MM.1S (cell line): ENCODE results near the gene DCHS2.

ENCODE experiments used
- DNase-seq: peaks from one replicate; pipeline ENCODE4 v3.0.0-alpha.2; 2015
- H2AFZ ChIP-seq: fragments of 300-600 bp; sonication (generic); 2 replicates; pipeline ENCODE4 v1.6.0; 2016; ENCODE audit warnings: antibody characterized with exemption, low read length
- H3F3A ChIP-seq: fragments of 300-600 bp; sonication (generic); 2 replicates; pipeline ENCODE4 v1.6.1; 2016; ENCODE audit warnings: mild to moderate bottlenecking, antibody characterized with exemption, low read length, moderate library complexity, mixed read lengths; ENCODE audit not compliant: insufficient read depth
- H3K27ac ChIP-seq: fragments of 300-600 bp; sonication (generic); 2 replicates; pipeline ENCODE4 v1.5.1; 2016; ENCODE audit warnings: mild to moderate bottlenecking, low read length
- H3K27me3 ChIP-seq: fragments of 300-600 bp; sonication (generic); replicated peaks from 2 replicates; pipeline ENCODE4 v1.6.0; 2016; ENCODE audit warnings: low read length; ENCODE audit not compliant: insufficient read depth
- H3K36me3 ChIP-seq: fragments of 300-600 bp; sonication (generic); replicated peaks from 2 replicates; pipeline ENCODE4 v1.6.1; 2016; ENCODE audit warnings: mild to moderate bottlenecking, low read length, mixed read lengths; ENCODE audit not compliant: insufficient read depth
- H3K4me1 ChIP-seq: fragments of 300-600 bp; sonication (generic); 2 replicates; pipeline ENCODE4 v1.6.1; 2016; ENCODE audit warnings: low read length, mixed read lengths
- H3K4me2 ChIP-seq: fragments of 300-600 bp; sonication (generic); 2 replicates; pipeline ENCODE4 v1.6.0; 2016; ENCODE audit warnings: low read depth, low read length
- H3K4me3 ChIP-seq: fragments of 300-600 bp; sonication (generic); 2 replicates; pipeline ENCODE4 v1.5.1; 2016; ENCODE audit warnings: low read length, mixed read lengths
- H3K79me2 ChIP-seq: fragments of 300-600 bp; sonication (generic); 2 replicates; pipeline ENCODE4 v1.6.1; 2016; ENCODE audit warnings: mixed run types, low read length, mixed read lengths
- H3K9ac ChIP-seq: fragments of 300-600 bp; sonication (generic); 2 replicates; pipeline ENCODE4 v1.6.1; 2016; ENCODE audit warnings: low read length, mixed read lengths
- H3K9me2 ChIP-seq: fragments of 300-600 bp; sonication (generic); replicated peaks from 2 replicates; pipeline ENCODE4 v1.6.1; 2016; ENCODE audit warnings: mild to moderate bottlenecking, low read length, mixed read lengths; ENCODE audit not compliant: insufficient read depth
- H3K9me3 ChIP-seq: fragments of 300-600 bp; sonication (generic); replicated peaks from 2 replicates; pipeline ENCODE4 v1.6.1; 2016; ENCODE audit warnings: mild to moderate bottlenecking, low read length, mixed read lengths; ENCODE audit not compliant: insufficient read depth
- H4K20me1 ChIP-seq: fragments of 300-600 bp; sonication (generic); 2 replicates; pipeline ENCODE4 v1.6.1; 2016; ENCODE audit warnings: mild to moderate bottlenecking, low read length, moderate library complexity, mixed read lengths; ENCODE audit not compliant: insufficient read depth
- EZH2 ChIP-seq: fragments of 300-600 bp; sonication (generic); optimal IDR thresholded peaks from 2 replicates; pipeline ENCODE3; 2017; ENCODE audit warnings: low read depth, mild to moderate bottlenecking, antibody characterized with exemption, low read length, mixed read lengths
- EZH2phosphoT487 ChIP-seq: fragments of 300-600 bp; sonication (generic); IDR thresholded peaks from 2 replicates; pipeline ENCODE4 v1.6.1; 2018; ENCODE audit warnings: antibody characterized with exemption, low read length
- TF ChIP-seq, protein P1 (sequence below): fragments of 300-600 bp; sonication (generic); IDR thresholded peaks from 2 replicates; pipeline ENCODE4 v1.5.1; 2016; ENCODE audit warnings: antibody characterized with exemption, low read length, mixed read lengths

DCHS2 gene

GRCh38 chr4:154276496-154276895 lies 215.1 kb downstream of the DCHS2 start:
- Histone ChIP-seq H3K9me3 (no peaks in the 10 kb centered on the region), H3F3A (no peaks in the 10 kb centered on the region), H3K9me2 (no peaks in the 10 kb centered on the region), H2AFZ (no peak overlapping the region), H3K4me2 (no peak overlapping the region), H3K27me3 (no peaks in the 10 kb centered on the region), H4K20me1 (no peaks in the 10 kb centered on the region), H3K27ac (no peak overlapping the region), H3K4me3 (no peak overlapping the region), H3K9ac (no peak overlapping the region), H3K4me1 (no peaks in the 10 kb centered on the region), H3K79me2 (no peaks in the 10 kb centered on the region), H3K36me3 (no peaks in the 10 kb centered on the region)
- no peak for DNase-seq
- TF ChIP-seq EZH2phosphoT487 (no peak), EZH2 (no peak)
- TF ChIP-seq, protein P1, sequence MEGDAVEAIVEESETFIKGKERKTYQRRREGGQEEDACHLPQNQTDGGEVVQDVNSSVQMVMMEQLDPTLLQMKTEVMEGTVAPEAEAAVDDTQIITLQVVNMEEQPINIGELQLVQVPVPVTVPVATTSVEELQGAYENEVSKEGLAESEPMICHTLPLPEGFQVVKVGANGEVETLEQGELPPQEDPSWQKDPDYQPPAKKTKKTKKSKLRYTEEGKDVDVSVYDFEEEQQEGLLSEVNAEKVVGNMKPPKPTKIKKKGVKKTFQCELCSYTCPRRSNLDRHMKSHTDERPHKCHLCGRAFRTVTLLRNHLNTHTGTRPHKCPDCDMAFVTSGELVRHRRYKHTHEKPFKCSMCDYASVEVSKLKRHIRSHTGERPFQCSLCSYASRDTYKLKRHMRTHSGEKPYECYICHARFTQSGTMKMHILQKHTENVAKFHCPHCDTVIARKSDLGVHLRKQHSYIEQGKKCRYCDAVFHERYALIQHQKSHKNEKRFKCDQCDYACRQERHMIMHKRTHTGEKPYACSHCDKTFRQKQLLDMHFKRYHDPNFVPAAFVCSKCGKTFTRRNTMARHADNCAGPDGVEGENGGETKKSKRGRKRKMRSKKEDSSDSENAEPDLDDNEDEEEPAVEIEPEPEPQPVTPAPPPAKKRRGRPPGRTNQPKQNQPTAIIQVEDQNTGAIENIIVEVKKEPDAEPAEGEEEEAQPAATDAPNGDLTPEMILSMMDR: no peak

DNA sequence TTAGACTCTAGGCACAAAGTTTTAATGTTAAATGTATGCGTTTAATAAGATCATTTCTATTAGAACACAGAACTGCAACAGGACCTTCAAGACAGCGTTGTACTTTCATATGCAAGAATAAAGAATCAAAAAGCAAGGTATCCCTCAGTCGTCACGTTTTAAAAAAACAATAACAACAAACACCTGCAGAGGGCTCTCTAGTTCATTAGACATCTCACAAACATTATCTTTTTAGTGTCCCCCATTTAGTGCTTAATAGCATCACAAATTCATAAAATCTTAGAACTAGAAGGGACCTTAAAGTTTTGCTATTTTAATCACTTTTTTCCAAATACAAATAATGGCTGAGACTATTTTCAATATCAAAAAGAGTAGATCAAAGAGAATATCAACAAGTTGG lies 236.6 kb downstream of the DCHS2 start:
- no peak overlapping the region for H3K4me2 ChIP-seq
- TF ChIP-seq EZH2 (no peak), EZH2phosphoT487 (no peak)
- TF ChIP-seq, protein P1: no peak

GRCh38 chr4:154234576-154234975 lies 257.0 kb downstream of the DCHS2 start:
- no peaks in the 10 kb centered on the region for H4K20me1 ChIP-seq
- H3K27me3 ChIP-seq: no peaks in the 10 kb centered on the region
- H3K4me3 ChIP-seq: no peak overlapping the region
- no peak overlapping the region for H3K4me2 ChIP-seq
- no peak overlapping the region for H2AFZ ChIP-seq
- H3F3A ChIP-seq: no peaks in the 10 kb centered on the region
- no peak overlapping the region for H3K9ac ChIP-seq
- no peak overlapping the region for H3K27ac ChIP-seq
- TF ChIP-seq EZH2: no peak
- TF ChIP-seq, protein P1: no peak
- no peak for TF ChIP-seq EZH2phosphoT487
- H3K79me2 ChIP-seq: no peaks in the 10 kb centered on the region
- DNase-seq: no peak
- no peaks in the 10 kb centered on the region for H3K9me3 ChIP-seq
- H3K9me2 ChIP-seq: no peaks in the 10 kb centered on the region
- no peaks in the 10 kb centered on the region for H3K4me1 ChIP-seq
- no peaks in the 10 kb centered on the region for H3K36me3 ChIP-seq

More for the DNA sequence above, 236.6 kb downstream of the DCHS2 start:
- Histone ChIP-seq H3K79me2 (no peaks in the 10 kb centered on the region), H2AFZ (no peak overlapping the region), H4K20me1 (no peaks in the 10 kb centered on the region), H3K9me3 (no peaks in the 10 kb centered on the region), H3K4me1 (no peaks in the 10 kb centered on the region), H3K9ac (no peak overlapping the region), H3F3A (no peaks in the 10 kb centered on the region), H3K27ac (no peak overlapping the region), H3K4me3 (no peak overlapping the region), H3K36me3 (no peaks in the 10 kb centered on the region), H3K27me3 (no peaks in the 10 kb centered on the region), H3K9me2 (no peaks in the 10 kb centered on the region)
- DNase-seq: no peak
